ENCODE measurements around the gene COL25A1.

The COL25A1 gene

DNA sequence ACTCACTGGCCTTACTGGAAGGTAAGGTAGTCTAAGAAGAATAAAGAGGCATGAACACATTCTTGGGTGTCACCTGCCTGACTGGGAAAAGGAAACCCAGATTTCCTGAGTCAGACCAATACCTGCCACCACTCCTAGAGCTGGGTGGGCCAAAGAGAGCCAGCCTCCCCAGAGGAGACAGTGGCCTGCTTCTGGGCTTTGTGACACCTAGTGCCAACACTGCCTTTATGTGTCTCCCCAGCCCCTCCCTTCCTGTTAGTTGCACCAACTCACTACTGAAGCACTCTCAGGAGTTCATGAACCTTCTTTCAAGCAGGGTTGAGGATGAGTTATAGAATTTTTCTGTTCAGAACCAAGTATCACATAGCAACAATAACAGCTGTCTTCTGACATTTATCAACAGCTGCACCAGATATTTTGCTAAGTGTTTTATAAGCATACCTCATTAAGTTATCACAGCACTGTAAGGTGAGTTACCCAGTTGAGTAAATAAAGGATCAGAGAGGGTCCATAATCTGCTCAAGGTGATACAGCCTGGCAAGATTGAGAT is 462.0 kb downstream of the COL25A1 start:
- DNase-seq, result no peak

DNA sequence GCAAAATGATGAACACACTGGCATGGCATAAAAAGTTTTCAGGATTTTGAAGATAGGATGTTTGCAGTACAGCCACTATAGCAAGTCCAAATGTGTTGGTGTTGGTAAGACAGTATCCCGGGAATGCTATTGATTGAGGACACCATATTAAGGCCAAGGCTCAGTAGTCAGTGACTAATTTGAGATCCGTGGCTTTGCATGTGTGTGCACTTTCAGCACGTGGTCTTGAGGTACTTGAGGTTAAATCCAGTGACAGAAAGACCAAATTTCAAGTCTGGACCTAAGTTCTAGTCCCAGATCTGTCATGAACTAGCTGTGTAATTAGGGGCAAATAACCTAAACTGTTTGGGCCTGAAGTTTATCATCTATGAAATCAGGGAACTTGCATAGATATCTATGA is 463.1 kb downstream of the COL25A1 start:
- no peak for DNase-seq

DNA sequence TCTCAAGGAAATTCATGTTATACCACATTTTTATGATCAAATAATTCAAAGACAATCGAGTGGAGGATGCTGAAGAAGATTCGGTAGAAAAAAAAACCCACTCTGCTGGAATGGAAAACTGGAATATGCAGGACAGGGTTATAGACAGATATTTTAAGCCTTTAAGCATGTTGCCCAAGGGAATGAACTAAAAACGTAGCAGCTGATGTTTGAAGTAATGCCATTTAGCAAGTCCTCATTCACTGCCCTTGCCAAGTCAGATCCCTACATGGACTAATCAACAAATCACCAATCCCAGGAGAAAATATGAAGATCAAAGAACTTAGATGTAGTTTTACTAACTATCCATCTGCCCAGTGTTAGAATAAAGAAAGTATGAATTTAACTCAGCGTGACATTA is 464.0 kb downstream of the COL25A1 start:
- no peak for DNase-seq

DNA sequence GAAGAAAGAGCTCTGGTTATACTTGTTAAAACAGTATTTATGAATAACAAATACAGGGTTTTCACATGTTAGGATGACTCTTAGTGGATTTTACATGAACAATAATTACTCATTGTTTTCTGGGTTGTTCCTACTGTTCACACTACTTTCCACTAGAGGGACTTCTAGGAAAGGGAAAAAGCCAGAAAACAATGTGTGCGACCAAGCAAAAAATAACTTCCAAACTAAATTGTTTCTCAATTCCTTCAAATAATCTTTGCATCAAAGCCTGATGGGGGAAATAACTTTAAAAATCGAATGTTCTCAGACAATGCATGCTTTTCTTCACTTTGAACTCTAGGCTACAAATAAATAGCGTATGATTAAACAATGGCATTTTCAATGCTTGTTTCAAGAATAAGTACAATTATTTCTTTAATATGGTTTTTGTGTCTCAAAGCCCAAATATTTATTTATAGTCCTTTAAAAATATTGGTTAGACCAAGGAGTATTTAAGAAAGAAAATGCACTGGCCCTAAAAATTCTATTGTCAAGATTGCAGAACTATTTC is 467.5 kb downstream of the COL25A1 start:
- DNase-seq, result peak; percentile 4 to 33

DNA sequence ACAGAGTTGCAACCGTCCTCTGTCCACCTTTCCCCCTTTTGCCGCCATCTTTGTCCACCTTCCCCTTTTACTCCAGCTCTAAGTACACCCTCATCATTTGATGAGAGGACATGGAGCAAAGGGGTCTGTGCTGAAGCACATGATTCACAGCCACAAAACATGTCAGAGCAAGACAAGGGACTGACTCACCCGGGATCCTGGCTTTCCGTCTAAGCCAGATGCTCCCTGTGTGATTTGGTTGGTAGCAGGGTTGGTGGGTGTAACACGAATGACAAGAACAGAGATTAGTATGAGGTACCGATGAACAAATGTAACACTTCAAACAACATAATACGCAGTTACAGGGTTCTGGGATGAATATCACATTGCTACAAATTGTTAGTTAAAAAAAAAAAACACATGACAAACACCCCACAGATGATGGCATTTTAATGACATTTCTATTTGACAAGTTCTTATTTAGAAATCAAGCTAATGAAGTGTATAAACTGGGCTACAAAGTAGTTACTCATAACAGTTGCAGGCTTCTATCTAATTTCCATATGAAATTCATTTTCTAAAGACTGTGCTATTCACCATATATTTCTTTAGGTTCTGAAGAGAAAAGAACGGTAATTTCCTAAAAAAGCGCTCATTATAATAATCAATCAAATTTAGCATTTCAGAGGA is 468.2 kb downstream of the COL25A1 start:
- DNase-seq, result no peak

DNA sequence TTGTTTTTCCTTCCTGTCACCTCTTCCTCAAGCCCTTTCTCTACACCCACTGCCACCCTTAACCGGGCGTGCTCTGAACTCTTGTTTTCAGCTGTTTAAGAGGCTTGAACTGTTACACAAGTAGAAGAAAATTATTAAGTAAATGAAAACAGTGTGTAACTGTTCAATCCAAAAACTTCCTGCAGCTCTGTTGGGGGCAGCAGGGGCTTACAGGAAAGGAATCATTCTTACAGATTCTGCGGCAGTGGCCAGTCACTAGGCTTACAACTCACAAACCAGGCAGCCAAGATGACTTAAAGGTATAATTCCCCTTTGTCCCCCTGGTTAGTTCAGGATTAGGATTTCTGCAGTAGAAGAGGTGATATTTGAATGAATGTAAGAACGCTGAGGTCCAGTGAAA is 469.4 kb downstream of the COL25A1 start:
- DNase-seq, result no peak

GRCh38 chr4:108831886-108832285 is 470.6 kb downstream of the COL25A1 start:
- no peak for DNase-seq

- no peak for DNase-seq
Observed at GRCh38 chr4:108831291-108831690, 471.2 kb downstream of the COL25A1 start.

DNA sequence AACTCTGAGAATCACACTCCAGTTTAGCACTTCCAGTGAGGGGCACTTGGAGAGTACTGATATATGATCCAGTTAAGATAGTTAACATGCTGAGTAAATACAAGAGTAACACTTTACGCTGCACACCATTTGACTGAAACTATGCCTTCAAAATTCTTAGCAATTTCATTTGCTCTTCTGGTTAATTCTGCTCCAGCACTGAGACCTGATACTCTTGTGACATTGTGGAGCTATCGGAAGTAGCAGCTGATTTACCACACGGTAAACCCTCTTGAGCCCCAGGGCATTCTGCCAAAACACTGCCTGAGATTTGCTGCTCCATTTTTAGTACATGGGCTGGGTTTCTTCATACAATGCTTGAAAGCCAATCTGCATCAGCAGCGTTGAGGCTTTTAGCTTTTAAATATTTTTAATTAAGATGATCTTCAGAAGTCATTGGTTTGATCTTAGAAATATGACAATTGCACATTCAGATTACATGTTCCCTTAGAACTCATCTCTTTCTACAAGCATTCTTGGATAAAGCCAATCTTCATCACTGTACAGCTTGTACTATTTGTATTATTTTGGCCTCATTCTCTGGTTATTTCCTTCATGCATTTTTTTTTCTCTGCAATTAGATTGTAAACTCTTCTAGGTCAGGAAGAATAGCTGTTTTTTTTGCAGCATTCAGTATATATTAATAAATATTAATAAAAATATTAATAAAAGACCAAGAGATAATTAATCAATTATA is 471.8 kb downstream of the COL25A1 start:
- DNase-seq, result no peak

DNA sequence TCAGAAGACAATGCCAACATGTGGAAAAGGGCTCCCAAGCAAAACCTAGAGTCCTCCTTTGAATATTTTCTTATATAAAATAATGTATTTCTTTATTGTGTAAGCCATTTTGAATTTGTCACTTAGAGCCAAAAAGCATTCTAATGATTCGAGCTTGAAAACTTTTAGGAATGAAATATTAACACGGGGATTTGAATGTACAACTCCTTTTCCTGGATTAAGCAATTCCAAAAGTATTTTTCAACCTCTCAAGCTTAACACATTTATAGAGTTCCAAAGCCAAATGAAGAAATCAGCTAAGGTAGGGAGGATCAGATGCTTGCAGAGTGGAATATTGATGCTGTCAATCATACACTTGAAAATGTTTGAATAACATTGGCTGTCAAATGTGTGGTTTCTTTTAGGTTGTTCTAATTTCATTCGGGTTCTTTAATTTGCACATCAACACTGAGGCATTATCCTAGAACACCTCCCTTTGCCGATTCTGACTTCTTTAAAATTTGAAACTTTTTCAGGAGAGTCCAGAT is 472.4 kb downstream of the COL25A1 start:
- no peak for DNase-seq

DNA sequence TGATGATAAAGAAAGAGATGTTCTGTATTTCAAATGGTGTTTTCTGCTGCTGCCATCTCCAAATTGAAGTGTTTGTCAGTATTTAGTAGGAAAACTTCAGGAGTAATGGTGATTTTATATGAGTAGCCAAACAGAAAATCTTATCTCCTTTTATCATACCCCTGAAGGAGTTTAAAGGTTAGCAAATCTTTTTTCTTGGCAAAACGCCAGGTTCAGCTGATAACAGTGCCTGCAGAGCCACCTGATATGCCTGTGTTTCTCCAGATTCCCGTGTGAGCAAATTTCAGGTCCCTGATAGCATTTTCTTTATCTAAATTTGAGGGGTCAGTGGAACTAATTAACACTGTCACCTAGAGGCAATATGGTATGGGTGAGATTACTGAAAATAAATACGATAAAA is 473.8 kb downstream of the COL25A1 start:
- DNase-seq, result no peak

- no peak for DNase-seq
Observed at GRCh38 chr4:108825737-108826136, 476.7 kb downstream of the COL25A1 start.

- DNase-seq, result no peak
Observed at GRCh38 chr4:108821351-108821930, 481.0 kb downstream of the COL25A1 start.

DNA sequence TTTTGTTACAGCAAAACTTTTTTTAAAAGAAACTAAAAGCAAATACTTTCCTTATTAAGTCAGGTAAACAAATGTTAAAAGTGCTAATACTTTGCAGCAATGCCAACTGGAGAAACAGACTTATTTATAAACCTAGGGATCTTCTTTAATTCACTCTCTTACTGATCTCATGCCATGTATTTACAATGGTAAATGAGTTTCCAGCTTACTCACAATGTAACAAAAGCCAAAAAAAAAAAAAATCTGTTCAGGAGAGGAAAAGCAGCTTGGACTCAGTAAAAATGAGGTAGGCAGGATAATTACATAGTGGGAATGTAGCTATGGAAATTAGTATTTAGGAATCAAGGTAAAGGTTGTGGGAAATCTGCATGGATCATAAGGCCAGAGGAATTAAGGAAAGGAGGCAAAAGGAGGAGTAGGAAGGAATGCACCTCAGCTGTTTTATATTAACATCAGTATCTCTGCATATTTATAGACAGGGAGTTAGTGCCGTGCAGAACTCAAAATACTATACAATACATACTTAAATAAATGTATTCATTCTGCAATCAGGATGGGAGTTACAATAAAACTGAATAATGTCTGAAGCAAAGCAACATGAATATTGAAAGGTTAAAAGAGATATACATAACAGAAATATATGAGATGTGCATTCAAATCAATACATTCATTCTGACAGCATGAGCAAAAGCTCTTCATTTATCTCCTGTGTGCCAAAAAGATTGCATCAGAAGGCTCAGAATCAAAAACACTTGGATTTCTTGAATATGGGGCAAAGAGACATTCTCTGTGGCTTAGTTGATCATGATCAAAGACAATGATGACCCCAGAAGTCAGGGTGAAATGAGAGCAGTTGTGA is 481.7 kb downstream of the COL25A1 start:
- no peak for DNase-seq

GRCh38 chr4:108814326-108814725 is 488.1 kb downstream of the COL25A1 start:
- no peak for DNase-seq

GRCh38 chr4:108813261-108813660 is 489.2 kb downstream of the COL25A1 start:
- no peak for DNase-seq

DNA sequence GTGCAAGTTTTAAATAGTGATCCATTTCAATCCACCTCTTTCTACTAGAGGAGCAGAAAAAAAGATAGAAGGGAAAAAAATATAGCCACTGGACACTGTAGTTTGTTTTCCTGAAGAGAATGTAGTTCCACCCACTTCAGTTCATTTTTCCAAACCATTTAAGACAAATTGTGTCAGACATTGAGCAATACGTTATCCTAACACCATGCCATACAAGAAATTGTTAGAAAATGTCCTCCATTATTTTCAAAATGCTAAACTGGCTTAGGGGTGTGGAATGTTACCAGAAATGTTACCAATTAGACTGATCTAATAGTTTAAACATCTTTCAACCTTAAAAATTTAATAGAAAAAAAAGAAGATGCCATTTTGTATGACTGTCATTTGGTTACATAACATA is 491.0 kb downstream of the COL25A1 start:
- no peak for DNase-seq

DNA sequence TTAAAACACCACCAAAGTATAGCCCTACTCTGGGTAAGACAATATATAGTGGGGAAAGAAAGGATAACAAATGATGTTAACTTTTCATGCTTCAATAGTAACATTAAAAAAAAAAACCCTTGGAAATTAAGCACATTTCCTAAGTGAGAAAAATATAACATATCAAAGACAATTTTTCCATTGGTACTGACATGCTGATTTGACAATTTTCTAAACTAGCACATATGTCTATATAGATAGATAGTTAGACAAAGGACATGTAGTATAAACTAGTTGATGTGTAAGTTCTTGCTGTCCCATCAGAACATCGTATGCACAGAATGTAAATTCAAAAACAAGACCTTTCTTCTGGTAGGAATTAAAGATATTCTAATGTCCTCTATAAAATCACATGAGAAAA is 492.4 kb downstream of the COL25A1 start:
- no peak for DNase-seq

DNA sequence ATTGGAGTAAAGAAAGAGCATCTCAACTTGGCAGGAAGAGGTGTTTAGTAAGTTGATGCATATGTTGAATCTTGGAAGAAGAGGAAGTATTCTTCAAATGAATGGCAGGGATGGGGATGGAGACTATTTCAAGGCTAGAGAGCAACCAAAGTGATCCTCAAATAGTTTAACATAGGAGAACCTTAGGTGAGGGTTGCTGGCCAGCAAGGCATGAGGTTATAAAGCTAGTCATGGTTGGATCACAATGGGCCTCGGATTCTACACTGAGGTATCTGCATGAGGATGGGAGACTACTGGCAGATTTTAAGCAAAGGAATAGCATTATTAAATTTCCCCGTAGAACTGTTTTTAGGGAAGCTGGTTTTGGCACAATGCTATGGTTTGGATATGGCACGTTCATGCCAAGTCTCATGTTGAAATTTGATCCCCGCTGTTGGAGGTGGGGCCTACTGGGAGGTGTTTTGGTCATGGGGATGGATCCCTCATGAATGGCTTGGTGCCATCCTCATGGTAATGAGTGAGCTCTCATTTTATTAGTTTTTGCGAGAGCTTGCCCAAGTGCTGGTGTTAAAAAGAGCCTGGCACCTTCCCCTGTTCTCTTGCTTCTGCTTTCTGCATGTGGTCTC is 497.7 kb downstream of the COL25A1 start:
- no peak for DNase-seq

- DNase-seq, result no peak
Observed at GRCh38 chr4:108799306-108799705, 503.2 kb downstream of the COL25A1 start.

GRCh38 chr4:108796173-108796572 is 506.3 kb downstream of the COL25A1 start:
- DNase-seq, result no peak

GRCh38 chr4:108795733-108796132 is 506.7 kb downstream of the COL25A1 start:
- DNase-seq, result no peak
